NCI-H2196 (cell line): ENCODE measurements around the gene FAM156B.
"Not testable (repeated sequence)": the region's sequence is repeated elsewhere in the genome, so short reads cannot be mapped to it uniquely, and the experiment has no call there.

Experiments used
- DNase-seq: peaks from one replicate; lab custom pipeline; 2025; ENCODE audit not compliant: unreplicated experiment; lab: John Stamatoyannopoulos, UW

FAM156B gene

GRCh38 chrX:52923781-52924241 is 26.7 kb downstream of the FAM156B start:
- no peak for DNase-seq

DNA sequence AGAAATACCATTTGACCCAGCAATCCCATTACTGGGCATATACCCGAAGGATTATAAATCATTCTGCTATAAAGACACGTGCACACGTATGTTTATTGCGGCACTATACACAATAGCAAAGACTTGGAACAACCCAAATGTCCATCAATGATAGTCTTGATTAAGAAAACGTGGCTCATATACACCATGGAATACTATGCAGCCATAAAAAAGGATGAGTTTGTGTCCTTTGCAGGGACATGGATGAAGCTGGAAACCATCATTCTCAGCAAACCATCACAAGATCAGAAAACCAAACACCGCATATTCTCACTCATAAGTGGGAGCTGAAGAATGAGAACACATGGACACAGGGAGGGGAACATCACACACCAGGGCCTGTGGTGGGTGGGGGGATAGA is 33.1 kb downstream of the FAM156B start:
- not testable (repeated sequence) for DNase-seq

DNA sequence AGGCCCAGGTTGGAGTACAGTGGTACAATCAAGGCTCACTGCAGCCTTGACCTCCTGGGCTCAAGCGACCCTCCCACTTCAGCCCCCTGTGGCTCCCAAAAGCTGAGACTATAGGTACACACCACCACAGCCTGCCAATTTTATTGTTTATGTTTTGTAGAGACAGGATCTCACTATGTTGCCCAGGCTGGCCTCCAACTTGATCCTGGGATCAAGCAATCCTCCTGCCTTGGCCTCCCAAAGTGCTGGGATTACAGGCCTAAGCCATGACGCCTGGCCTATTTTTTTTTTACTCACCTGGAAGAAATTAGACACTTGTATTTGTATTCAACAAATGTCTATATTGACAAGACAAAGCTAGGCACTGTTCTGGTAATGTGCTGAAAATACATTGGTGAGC is 36.1 kb downstream of the FAM156B start:
- no peak for DNase-seq

- no peak for DNase-seq
Observed at GRCh38 chrX:52933976-52934703, 37.0 kb downstream of the FAM156B start.

GRCh38 chrX:52934704-52935469 is 37.8 kb downstream of the FAM156B start:
- peak; percentile 83 for DNase-seq

DNA sequence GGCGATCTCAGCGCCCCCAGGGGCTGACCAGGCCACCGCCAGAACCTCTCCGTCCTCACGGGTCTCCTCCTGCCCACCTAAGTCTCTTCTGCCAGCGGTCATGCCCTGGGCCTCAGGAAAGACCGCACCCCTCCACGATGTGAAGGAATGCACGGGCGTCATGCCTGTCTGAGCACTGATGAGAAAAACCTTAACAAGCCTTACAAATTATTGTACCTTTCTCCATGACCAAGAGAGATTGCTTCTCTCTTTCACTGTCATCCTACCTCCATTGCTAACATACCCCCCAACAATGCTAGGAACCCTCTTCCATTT is 38.3 kb downstream of the FAM156B start:
- not testable (repeated sequence) for DNase-seq

DNA sequence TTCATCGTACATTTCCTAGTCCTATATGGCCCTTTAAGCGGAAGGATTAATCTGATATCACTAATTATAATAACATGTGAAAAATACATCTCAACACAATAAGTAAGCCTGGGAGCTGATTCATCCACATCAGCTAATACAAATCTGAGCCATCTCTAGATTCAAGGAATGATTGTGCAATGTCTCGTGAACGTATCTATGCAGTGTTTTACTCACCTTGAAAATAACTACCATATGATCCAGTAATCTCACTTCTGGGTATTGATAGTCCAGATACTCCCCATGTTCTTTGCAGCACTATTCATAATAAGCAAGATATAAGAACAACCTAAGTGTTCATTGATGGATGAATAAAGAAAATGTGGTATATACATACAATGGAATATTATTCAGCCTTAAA is 43.6 kb downstream of the FAM156B start:
- not testable (repeated sequence) for DNase-seq

GRCh38 chrX:52941728-52942127 is 44.6 kb downstream of the FAM156B start:
- DNase-seq, result not testable (repeated sequence)

GRCh38 chrX:52945838-52946494 is 48.8 kb downstream of the FAM156B start:
- not testable (repeated sequence) for DNase-seq

- DNase-seq, result not testable (repeated sequence)
Observed at GRCh38 chrX:52947501-52947900, 50.4 kb downstream of the FAM156B start.

- not testable (repeated sequence) for DNase-seq
Observed at GRCh38 chrX:52948265-52948664, 51.1 kb downstream of the FAM156B start.

- DNase-seq, result not testable (repeated sequence)
Observed at GRCh38 chrX:52949325-52949724, 52.2 kb downstream of the FAM156B start.

- DNase-seq, result not testable (repeated sequence)
Observed at GRCh38 chrX:52949884-52950283, 52.8 kb downstream of the FAM156B start.
